Gastroesophageal sphincter (tissue), 3 donors: Measurements from ENCODE around the gene PHLDA1.

Source experiments
- CTCF ChIP-seq, 4 experiments: fragments of 200-600 bp in 2 of 4; fragments of 450-650 bp in 2 of 4; sonication (generic) in 1 of 4; IDR thresholded peaks; one replicate each; pipeline ENCODE4 v1.5.1; 2017 to 2019; ENCODE audit warnings: antibody characterized with exemption in 4 of 4, mild to moderate bottlenecking in 2 of 4, moderate library complexity in 2 of 4
- EP300 ChIP-seq: sonication (generic); formaldehyde crosslinking; IDR thresholded peaks from one replicate; pipeline ENCODE4 v1.6.1; 2017; ENCODE audit warnings: antibody characterized with exemption, mild to moderate bottlenecking
- POLR2A ChIP-seq, 2 donors: fragments of 450-650 bp; IDR thresholded peaks; one replicate each; pipeline ENCODE4 v1.6.1; 2017; ENCODE audit warnings: antibody characterized with exemption in 2 of 2, mild to moderate bottlenecking in 2 of 2, moderate library complexity in 1 of 2
- POLR2AphosphoS5 ChIP-seq: sonication (generic); formaldehyde crosslinking; IDR thresholded peaks from one replicate; pipeline ENCODE4 v1.6.1; 2017; ENCODE audit warnings: antibody characterized with exemption

DNA sequence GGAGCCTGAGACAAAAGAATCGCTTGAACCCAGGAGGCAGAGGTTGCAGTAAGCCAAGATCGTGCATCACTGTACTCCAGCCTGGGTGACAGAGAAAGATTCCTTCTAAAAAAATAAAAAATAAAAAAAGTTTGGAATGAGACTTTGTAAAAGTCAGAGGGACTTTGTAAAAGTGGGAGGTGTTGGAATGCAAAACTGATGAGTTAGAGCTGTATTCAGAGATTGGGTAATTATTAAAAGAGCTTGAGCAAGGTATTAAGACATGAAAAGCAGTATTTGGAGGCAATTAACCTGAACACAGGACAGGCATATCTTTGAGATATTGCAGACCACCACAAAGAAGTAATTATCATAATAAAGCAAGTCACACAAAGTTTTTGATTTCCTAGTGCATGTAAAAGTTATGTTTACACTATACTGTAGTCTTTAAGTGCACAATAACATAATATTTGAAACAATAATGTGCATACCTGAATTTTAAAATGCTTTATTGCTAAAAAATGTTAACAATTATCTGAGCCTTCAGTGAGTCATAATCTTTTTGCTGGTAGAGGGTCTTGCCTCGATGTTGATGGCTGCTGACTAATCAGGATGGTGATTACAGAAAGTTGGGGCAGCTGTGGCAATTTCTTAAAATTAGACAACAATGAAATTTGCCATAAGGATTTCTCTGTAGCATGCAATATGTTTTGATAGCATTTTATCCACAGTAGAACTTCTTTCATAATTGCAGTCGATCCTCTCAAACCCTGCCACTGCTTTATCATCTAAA lies 33.1 kb downstream of the PHLDA1 start:
- no peak for TF ChIP-seq EP300
- no peak for TF ChIP-seq CTCF (IDR thresholded peaks at IDR 0.05)
- no peak for TF ChIP-seq POLR2A (IDR thresholded peaks at IDR 0.05)
- no peak for TF ChIP-seq POLR2AphosphoS5
